B cell (primary cell): ENCODE results near the gene HOXB4.

Experiments
- CTCF ChIP-seq: fragments of 200-600 bp; IDR thresholded peaks from one replicate; pipeline ENCODE4 v1.8.0; 2022; ENCODE audit warnings: antibody characterized with exemption, mild to moderate bottlenecking
- EZH2 ChIP-seq: IDR thresholded peaks from 2 replicates; pipeline ENCODE4 v1.6.1; 2012; ENCODE audit warnings: borderline replicate concordance, low read depth, mild to moderate bottlenecking, moderate library complexity, low read length; ENCODE audit not compliant: insufficient read depth, poor library complexity, severe bottlenecking

- no peak for TF ChIP-seq EZH2
- TF ChIP-seq CTCF: no peak
Measured at GRCh38 chr17:48558057-48558830, 19.9 kb downstream of the HOXB4 start.
